Osteoblast (primary cell): ENCODE results near the gene CNTROB. TPM values are rescaled to one million over a fixed set of nuclear protein-coding genes. Genes with fewer than 3 reads are reported as not detected.
A peak's percentile ranks its signal among the peaks of the same experiment; 100 is the strongest.

Experiments used
- DNase-seq: peaks from one replicate; pipeline ENCODE4 v3.0.0; 2011; ENCODE audit warnings: low spot score, mixed read lengths; ENCODE audit not compliant: insufficient read length; ENCODE audit errors: missing footprints
- H2AFZ ChIP-seq: 2 replicates; pipeline ENCODE4 v1.6.0; 2011; ENCODE audit warnings: mild to moderate bottlenecking, low read length
- H3K27ac ChIP-seq: 2 replicates; pipeline ENCODE4 v1.5.1; 2011; ENCODE audit warnings: mild to moderate bottlenecking, low read depth, low read length, moderate library complexity
- H3K27me3 ChIP-seq: 2 replicates; pipeline ENCODE4 v1.6.0; 2012; ENCODE audit warnings: mild to moderate bottlenecking, control low read depth, inconsistent platforms, low read length, moderate library complexity; ENCODE audit not compliant: insufficient read depth
- H3K36me3 ChIP-seq: 2 replicates; pipeline ENCODE4 v1.5.1; 2011; ENCODE audit warnings: mild to moderate bottlenecking, low read length, control low read depth, moderate library complexity; ENCODE audit not compliant: insufficient read depth
- H3K4me1 ChIP-seq: 2 replicates; pipeline ENCODE4 v1.5.1; 2011; ENCODE audit warnings: mild to moderate bottlenecking, low read length, control low read depth, moderate library complexity; ENCODE audit not compliant: insufficient read depth
- H3K4me2 ChIP-seq: 2 replicates; pipeline ENCODE4 v1.6.0; 2011; ENCODE audit warnings: mild to moderate bottlenecking, low read length; ENCODE audit not compliant: insufficient read depth
- H3K4me3 ChIP-seq: fragments of 200-600 bp; sonication (generic); 3 replicates; pipeline ENCODE4 v1.5.1; 2012; ENCODE audit warnings: mild to moderate bottlenecking, low read length, inconsistent platforms; ENCODE audit not compliant: insufficient read depth
- H3K79me2 ChIP-seq: 2 replicates; pipeline ENCODE4 v1.6.0; 2012; ENCODE audit warnings: mild to moderate bottlenecking, low read length, control low read depth, inconsistent platforms; ENCODE audit not compliant: insufficient read depth
- H3K9me3 ChIP-seq: 2 replicates; pipeline ENCODE4 v1.5.1; 2011; ENCODE audit warnings: low read depth, low read length, control low read depth
- H4K20me1 ChIP-seq: 2 replicates; pipeline ENCODE4 v1.6.0; 2012; ENCODE audit warnings: mild to moderate bottlenecking, low read length, control low read depth; ENCODE audit not compliant: insufficient read depth
- total RNA-seq: library from RNA; depleted of rRNA; stranded (reverse); fragments of >200 nt; gene quantifications from 2 replicates; pipeline ENCODE4 v1.2.3, GENCODE V29; 2012
- TF ChIP-seq, protein P1 (sequence below): IDR thresholded peaks from 2 replicates; pipeline ENCODE4 v1.5.1; 2011; ENCODE audit warnings: mild to moderate bottlenecking, low read depth, low read length, moderate library complexity; ENCODE audit errors: extremely low read depth

Gene CNTROB
- total RNA-seq, 1 donor = 20.6 TPM

DNA sequence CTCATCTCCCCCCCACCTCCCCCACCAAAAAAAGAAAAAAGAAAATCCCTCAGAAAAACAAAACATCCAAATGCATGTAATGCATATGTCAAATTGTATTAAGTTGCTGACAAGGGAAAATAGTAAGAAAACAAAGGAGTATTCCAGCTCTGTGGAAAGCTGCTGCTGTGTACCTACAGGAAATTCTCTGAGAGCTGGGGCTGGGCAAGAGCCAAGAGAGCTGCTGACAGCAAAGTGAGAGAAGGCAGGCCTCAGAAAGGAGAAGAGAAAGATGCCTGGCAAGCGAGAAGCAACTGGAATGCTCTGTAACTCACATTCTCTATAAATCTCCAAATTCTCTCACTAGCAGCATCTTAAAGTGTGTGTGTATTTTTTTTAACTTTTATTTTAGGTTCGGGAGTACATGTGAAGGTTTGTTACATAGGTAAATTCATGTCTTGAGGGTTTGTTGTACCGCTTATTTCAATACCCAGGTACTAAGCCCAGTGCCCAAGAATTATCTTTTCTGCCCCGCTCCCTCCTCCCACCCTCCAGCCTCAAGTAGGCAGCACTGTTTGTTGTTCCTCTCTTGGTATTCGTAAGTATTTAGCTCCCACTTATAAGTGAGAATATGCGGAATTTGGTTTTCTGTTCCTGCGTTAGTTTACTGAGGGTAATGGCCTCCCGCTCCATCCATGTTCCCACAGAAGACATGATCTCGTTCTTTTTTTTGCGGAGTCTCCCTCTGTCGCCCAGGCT lies 24.4 kb downstream of the CNTROB start:
- no peaks in the 10 kb centered on the region for H3K4me1 ChIP-seq
- no peak overlapping the region for H3K27ac ChIP-seq
- no peaks in the 10 kb centered on the region for H4K20me1 ChIP-seq
- H3K4me2 ChIP-seq = no peak overlapping the region
- peak; percentile 26 for DNase-seq
- H3K9me3 ChIP-seq = no peaks in the 10 kb centered on the region
- H2AFZ ChIP-seq = no peak overlapping the region
- no peak overlapping the region for H3K4me3 ChIP-seq
- no peaks in the 10 kb centered on the region for H3K27me3 ChIP-seq
- TF ChIP-seq, protein P1, sequence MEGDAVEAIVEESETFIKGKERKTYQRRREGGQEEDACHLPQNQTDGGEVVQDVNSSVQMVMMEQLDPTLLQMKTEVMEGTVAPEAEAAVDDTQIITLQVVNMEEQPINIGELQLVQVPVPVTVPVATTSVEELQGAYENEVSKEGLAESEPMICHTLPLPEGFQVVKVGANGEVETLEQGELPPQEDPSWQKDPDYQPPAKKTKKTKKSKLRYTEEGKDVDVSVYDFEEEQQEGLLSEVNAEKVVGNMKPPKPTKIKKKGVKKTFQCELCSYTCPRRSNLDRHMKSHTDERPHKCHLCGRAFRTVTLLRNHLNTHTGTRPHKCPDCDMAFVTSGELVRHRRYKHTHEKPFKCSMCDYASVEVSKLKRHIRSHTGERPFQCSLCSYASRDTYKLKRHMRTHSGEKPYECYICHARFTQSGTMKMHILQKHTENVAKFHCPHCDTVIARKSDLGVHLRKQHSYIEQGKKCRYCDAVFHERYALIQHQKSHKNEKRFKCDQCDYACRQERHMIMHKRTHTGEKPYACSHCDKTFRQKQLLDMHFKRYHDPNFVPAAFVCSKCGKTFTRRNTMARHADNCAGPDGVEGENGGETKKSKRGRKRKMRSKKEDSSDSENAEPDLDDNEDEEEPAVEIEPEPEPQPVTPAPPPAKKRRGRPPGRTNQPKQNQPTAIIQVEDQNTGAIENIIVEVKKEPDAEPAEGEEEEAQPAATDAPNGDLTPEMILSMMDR = no peak
- no peaks in the 10 kb centered on the region for H3K36me3 ChIP-seq
- no peaks in the 10 kb centered on the region for H3K79me2 ChIP-seq

DNA sequence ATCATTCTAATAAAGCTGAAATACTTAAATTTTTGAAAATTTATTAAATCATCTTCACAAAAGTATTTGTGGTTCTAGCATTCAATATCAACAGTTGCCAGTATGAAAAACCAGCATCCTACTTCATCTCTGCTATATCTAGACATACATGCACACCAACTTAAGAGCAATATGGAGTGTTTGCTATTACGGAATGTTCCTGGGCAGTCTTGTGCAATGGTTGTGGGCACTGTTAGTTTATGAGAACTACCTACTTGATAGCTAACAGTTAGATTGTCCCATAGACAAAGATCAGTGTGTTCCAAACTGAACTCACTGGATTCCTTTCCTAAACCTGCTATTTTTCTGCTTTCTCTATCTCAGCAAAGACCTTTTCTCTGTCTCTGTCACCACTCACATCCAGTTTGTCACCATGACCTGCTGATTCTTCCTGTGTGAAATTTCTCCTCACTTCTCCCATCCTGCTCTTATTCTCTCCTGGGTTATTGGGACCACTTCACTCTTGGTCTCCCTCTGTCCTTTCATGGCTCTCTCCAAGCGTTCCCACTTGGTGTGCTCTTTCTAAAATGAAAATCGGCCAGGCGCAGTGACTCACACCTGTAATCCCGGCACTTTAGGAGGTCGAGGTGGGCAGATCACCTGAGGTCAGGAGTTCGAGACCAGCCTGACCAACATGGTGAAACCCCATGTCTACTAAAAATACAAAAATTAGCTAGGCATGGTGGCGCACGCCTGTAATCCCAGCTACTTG lies 27.7 kb downstream of the CNTROB start:
- Histone ChIP-seq H3K79me2 (no peaks in the 10 kb centered on the region), H3K27ac (no peak overlapping the region), H3K4me3 (no peak overlapping the region), H3K4me2 (no peak overlapping the region), H3K9me3 (no peaks in the 10 kb centered on the region), H3K4me1 (no peaks in the 10 kb centered on the region), H2AFZ (no peak overlapping the region), H3K36me3 (no peaks in the 10 kb centered on the region), H3K27me3 (no peaks in the 10 kb centered on the region), H4K20me1 (no peaks in the 10 kb centered on the region)
- TF ChIP-seq, protein P1 = no peak
- no peak for DNase-seq

- DNase-seq = no peak
- TF ChIP-seq, protein P1 = no peak
- no peaks in the 10 kb centered on the region for H3K36me3 ChIP-seq
- no peaks in the 10 kb centered on the region for H4K20me1 ChIP-seq
- no peaks in the 10 kb centered on the region for H3K9me3 ChIP-seq
- no peak overlapping the region for H3K27ac ChIP-seq
- no peak overlapping the region for H3K4me3 ChIP-seq
- no peaks in the 10 kb centered on the region for H3K4me1 ChIP-seq
- H3K27me3 ChIP-seq = no peaks in the 10 kb centered on the region
- H3K4me2 ChIP-seq = no peak overlapping the region
- no peak overlapping the region for H2AFZ ChIP-seq
- H3K79me2 ChIP-seq = no peaks in the 10 kb centered on the region
These were observed 29.4 kb downstream of the CNTROB start for GRCh38 chr17:7961421-7961820.

GRCh38 chr17:7967751-7968150 lies 35.7 kb downstream of the CNTROB start:
- H3K27ac ChIP-seq = no peak overlapping the region
- DNase-seq = no peak
- no peak overlapping the region for H3K4me3 ChIP-seq
- no peaks in the 10 kb centered on the region for H3K36me3 ChIP-seq
- peaks cover 4% of the 10 kb centered on the region for H3K27me3 ChIP-seq
- H3K9me3 ChIP-seq = no peaks in the 10 kb centered on the region
- H2AFZ ChIP-seq = no peak overlapping the region
- no peaks in the 10 kb centered on the region for H3K79me2 ChIP-seq
- TF ChIP-seq, protein P1 = no peak
- no peaks in the 10 kb centered on the region for H3K4me1 ChIP-seq
- H4K20me1 ChIP-seq = no peaks in the 10 kb centered on the region
- no peak overlapping the region for H3K4me2 ChIP-seq
